DMS53 (cell line): Measurements from ENCODE around the gene GABBR2.
A peak's percentile ranks its signal among the peaks of the same experiment; 100 is the strongest.
"Not testable (repeated sequence)": the region's sequence is repeated elsewhere in the genome, so short reads cannot be mapped to it uniquely, and the experiment has no call there.

Experiments used
- DNase-seq: peaks from one replicate; lab custom pipeline; 2025; lab: John Stamatoyannopoulos, UW

Gene GABBR2

DNA sequence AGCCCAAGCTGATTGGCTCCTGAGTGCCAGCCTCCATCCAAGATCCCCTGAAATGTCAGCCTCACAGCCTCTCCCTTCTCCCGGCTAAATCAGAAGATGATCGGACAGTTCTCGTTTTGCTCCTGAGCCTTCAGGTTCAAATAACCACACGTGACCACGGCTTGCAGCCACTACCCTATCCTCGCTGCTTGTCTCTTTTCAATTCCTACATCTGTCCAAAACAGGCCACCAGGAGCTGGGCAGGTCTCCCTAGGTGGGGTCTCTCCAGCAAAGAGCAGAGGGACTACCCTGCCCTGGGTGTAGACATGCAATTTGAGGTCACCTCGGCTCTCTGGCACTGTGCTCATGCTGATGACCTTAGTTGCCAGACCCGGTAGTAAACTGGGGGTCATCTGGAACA lies 229.3 kb downstream of the GABBR2 start:
- no peak for DNase-seq

- no peak for DNase-seq
Measured at GRCh38 chr9:98477884-98478283, 230.9 kb downstream of the GABBR2 start.

DNA sequence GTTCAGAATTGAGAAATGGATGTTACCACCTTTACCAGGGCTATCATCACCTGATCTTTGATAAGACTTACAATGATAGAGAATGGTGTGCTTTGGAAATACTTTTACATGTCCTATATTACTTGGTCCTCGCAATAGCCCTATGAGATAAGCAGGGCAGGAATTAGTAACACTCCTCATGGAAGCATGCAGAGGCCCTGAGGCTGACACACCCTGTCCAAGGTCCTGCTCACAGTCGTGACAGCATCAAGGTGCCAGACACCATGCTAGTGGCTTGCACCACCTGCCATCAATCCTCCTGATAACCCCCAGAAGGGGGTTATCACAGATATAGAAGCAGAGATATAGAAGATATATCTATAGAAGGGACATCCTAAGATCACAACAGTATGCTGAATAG lies 236.5 kb downstream of the GABBR2 start:
- DNase-seq: no peak

- DNase-seq: no peak
Measured at GRCh38 chr9:98471185-98471584, 237.6 kb downstream of the GABBR2 start.

- no peak for DNase-seq
Measured at GRCh38 chr9:98468567-98469239, 240.0 kb downstream of the GABBR2 start.

DNA sequence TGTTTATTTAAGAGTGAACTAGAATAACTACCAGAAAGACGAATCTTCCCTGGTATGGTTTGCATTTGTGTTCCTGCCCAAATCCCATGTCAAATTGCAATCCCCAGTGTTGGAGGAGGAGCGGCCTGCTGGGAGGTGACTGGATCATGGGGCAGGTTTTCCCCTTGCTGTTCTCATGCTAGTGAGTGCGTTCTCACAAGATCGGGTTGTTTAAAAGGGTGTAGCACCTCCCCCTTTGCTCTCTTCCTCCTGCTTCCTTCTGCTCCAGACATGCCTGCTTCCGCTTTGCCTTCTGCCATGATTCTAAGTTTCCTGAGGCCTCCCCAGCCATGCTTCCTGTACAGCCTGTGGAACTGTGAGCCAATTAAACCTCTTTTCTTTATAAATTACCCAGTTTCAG lies 242.9 kb downstream of the GABBR2 start:
- no peak for DNase-seq

GRCh38 chr9:98464156-98464690 lies 244.5 kb downstream of the GABBR2 start:
- not testable (repeated sequence) for DNase-seq

DNA sequence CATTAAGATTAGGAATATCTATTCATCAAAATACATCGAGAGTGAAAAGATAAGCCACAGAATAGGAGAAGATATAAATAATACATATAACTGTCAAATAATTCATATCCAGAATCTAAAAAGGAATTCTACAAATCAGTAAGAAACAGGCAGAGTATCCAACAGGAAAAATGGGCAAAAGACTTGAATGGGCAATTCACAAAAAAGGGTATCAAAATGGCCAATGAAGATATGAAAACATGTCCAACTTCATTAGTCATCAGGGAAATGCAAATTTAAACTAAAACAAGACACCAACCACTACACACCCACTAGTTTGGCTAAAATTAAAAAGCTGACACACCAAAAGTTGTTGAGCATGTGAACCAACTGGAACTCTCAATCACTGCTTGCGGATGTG lies 246.4 kb downstream of the GABBR2 start:
- DNase-seq: no peak

GRCh38 chr9:98460704-98461103 lies 248.0 kb downstream of the GABBR2 start:
- DNase-seq: no peak

DNA sequence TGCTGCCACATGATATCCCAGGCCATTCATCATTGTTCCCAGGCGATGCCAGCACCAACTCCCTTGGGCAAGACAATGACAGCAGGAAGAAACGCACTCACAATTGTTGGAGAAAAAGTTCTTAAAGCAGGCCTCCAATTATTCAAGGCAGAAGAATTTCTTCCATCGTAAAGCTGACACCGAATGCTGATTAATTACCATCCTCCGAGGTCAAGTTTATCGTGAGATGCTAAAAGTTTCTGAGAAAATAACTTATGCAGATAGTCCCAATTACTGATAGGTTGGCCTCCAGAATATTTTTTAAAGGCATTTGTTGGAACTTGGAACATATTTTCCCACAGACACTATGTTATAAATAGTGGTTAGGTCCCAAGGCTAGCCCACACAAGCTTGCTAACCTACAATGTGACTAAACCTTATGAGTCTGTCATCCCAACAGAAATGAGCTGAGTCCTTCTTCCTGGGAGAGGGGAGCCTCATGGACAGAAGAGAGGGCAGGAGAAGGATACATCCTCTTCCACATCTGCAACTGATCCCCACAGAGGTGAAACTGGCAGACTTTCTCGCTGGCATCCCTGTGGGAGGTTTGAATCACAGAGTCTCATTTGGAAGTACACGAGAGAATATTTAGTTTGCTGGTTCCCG lies 250.9 kb downstream of the GABBR2 start:
- no peak for DNase-seq

GRCh38 chr9:98456156-98456613 lies 252.6 kb downstream of the GABBR2 start:
- no peak for DNase-seq

DNA sequence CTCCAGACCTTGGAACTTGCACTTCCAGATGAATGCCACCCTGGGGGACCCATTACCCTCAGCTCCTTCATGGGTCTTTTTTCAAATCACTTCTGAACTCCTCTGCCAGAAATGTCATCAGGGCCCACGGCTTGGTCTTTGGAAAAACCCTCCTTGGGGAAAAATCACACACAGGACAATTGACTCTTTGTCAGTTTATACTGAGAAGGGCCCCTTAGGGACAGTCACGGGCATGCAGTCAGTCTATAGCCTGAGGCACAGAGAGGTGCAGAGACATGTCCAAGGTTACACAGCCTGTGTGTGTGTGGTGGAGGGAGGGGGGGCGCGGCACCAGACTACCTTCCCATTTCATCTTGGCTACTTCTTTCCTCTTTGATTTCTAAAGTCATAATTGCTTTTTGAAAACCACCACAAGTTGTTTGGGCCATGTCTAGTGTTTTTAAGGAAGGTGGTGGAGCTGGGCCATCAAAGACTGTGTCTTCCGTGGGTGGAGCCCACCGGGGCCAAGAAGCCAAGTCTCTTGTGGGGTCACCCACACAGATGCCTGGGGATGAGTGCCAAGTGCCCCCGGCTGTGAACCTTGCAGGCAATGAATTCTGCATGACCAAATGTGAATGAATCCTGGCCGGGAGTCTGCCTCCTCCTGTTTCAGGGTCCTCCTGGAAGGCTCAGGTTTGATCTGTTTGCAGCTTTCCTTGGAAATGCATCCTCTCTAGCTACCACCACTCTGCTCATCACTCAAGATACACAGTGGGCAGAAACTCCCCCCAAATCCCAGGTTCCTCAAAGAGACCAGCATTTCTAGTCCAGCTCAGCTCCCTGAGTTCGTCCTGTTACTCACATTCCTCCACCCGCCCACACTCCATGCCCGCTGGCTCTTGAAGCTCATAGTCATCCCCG lies 253.2 kb downstream of the GABBR2 start:
- DNase-seq: no peak

DNA sequence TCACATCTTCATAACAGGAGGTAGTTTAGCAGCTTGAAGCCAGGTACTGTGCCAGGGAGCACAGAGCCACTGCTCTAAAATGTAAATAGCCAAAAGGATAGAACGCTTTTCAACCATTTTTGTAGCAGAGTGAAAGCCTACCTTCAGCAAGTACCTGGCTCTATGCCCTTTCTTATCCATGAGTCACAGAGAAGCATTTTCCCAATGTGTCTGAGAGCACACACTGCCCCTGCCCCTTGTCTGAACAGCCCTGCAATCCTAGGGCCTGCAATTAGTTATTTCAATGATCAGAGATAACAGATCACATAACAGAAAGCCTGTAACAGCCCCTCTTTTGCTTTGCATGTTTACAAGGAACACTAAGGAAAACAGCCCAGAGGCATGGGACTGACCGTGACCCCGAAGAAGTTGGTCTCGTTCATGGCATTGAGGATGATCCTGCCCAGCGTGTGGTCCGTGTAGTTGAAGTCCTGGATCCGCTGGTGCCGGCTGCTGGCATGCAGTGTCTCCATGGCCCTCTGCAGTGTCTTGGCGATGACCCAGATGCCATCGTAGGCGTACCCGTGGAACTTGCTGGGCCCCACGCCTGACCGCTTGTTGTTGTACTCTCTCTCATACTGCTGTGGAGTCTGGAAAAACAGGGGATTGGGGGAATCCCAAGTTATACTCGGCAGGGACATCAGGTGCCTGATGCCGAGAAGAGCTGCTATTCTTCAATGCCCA lies 255.0 kb downstream of the GABBR2 start:
- no peak for DNase-seq

DNA sequence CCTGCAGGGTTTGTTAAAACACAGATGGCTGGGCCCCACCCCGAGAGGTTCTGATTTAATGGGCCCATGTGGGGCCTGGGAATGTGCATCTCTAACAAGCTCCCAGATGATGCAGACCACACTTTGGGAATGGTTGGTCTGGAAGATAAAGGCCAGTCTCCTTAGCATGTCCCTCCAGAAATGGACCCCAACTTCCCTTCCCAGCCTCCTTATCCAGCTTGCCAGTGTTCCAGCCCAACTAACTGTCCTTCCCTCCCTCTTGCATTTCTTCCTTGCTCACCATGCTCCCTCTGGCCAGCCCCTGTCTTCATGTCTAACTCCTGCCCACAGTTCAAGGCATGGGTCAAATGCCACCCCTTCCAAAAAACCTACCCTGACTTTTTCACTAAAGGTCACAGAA lies 257.2 kb downstream of the GABBR2 start:
- no peak for DNase-seq

GRCh38 chr9:98450496-98450895 lies 258.2 kb downstream of the GABBR2 start:
- no peak for DNase-seq

- no peak for DNase-seq
Measured at GRCh38 chr9:98449871-98450270, 258.9 kb downstream of the GABBR2 start.

DNA sequence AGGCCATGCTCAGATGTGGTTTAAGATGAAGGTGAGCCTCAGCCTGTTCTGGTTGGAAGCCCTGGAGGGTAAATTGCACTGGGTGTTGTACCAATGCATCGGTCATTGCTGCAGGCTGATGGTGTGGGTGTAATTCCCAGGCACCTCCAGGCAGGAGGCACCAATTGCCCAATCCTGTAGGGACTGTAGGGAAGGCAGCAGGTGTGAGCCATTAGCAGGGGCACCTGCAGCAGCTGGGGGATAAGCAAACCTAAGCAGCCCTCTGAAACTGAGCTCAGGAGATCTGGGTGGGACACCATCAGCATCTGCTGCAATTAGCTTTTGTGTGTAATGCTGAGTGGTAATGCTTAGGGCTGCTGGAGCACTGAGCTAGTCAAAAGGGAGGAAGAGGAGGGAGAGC lies 263.2 kb downstream of the GABBR2 start:
- peak; percentile 17 for DNase-seq

DNA sequence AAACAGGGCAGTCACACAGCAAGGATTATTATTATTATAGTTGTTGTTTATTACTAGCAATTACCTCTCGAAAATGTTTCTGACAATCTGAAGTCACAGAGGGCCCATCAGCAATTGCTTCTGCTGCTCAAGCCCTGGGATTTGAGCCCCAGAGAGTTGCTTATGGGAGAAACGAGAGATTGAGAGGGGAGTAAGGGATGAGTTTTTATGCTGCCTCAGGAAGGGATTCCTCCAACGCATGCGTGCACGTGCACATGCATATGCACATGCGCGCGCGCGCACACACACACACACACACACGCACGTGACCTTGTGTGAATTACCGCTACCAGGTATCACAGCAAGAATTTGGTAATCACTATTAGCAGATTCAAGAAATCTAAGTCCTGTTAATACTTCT lies 264.1 kb downstream of the GABBR2 start:
- DNase-seq: no peak

DNA sequence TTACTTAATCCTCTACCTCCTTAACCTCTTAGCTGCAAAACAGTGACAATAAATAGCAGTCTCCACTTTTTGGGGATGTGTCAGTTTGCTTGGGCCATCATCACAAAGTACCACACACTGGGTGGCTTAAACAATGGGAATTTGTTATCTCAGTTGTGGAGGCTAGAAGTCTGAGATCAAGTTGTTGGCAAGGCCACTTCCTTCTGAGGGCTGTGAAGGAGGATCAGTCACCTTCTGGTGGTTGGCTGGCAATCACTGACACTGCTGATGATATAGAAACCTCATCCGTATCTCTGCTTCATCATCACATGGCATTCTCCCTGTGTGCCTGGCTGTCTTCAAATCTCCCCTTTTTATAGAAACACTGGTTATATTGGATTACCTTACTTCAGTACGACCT lies 266.2 kb downstream of the GABBR2 start:
- DNase-seq: no peak

GRCh38 chr9:98442114-98442513 lies 266.6 kb downstream of the GABBR2 start:
- no peak for DNase-seq

DNA sequence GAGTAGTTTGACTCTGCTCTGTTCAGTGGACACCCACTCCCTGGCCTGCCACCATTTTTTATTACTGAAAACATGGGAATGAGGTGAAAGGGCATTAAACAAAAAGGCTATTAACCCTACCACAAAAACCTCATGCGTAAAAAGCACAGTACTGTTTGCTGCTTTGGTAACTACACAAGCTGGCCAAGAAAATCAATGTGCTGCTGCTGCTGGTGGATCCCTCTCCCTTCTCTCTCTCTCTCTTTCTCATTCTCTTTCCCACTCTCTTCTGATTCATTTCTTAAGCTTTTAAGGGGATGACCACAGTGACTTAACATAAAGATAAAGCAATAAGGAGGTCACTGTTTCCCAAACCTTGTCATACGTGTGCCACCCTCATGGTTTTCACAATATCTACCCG lies 270.1 kb downstream of the GABBR2 start:
- DNase-seq: no peak

DNA sequence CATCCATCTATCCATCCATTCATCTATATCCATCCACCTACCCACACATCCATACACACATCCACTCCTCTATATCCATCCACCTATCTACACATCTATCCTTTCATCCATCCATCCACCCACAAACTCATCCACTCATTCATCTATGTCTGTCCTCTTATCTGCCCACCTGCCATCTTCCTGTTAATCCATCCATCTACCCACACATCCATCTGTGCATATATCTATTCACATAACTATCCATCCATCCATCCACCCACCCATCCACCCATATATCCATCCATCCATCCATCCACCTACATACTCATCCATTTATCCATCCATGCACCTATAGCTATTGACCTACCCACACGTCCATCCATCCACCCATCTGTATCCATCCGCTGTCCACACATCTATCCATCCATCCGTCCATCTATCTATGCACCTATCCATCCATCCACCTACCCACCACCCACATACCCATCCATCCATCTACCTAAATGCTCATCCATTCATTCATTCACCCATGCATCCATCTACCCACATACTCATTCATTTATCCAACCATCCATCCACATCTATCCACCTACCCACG lies 271.2 kb downstream of the GABBR2 start:
- DNase-seq: no peak
